HG03442 (cell line): ENCODE measurements around the gene PMF1.

Experiments used
- ATAC-seq: cut with Tn5 transposase; IDR thresholded peaks from one replicate; pipeline ENCODE4 v1.9.1; 2021; ENCODE audit warnings: mild to moderate bottlenecking, moderate library complexity; ENCODE audit not compliant: unreplicated experiment

The PMF1 gene

DNA sequence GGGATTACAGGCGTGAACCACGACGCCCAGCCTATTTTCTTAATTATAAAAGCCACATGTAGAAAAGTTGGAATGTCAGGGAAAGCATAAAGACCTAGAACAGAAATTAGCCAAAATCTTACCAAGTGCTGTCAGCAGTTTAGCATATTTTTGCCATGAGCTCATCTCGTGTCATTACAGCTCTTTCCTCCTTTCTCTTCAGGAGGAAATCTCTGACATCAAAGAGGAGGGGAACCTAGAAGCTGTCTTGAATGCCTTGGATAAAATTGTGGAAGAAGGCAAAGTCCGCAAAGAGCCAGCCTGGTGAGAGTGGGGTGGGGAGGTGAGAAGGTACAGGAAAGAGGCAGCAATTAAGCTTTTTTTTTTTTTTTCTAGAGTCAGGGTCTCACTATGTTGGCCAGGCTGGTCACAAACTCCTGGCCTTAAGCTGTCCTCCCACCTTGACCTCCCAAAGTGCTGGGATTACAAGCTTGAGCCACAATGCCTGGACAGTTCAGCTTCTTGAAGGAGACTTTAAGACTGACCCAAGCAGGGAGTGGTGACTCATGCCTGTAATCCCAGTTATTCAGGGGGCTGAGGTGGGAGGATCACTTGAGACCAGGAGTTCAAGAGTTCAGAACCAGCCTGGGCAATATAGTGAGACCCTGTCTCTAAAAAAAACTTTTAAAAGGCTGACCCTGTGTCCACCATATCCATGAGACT lies 20.8 kb downstream of the PMF1 start:
- no peak for ATAC-seq

DNA sequence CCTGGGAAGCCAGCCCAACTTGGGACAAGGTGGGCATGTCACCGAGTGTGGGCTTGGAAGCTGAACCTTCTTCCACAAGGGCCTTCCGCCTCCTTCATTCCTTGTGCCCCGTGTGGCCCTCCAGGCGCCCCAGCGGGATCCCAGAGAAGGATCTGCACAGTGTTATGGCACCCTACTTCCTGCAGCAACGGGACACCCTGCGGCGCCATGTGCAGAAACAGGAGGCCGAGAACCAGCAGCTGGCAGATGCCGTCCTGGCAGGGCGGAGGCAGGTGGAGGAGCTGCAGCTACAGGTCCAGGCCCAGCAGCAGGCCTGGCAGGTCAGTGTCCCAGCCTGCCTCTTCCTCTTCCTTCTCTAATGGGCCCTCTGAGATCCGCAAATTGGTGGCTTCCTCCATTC lies 23.4 kb downstream of the PMF1 start:
- no peak for ATAC-seq

DNA sequence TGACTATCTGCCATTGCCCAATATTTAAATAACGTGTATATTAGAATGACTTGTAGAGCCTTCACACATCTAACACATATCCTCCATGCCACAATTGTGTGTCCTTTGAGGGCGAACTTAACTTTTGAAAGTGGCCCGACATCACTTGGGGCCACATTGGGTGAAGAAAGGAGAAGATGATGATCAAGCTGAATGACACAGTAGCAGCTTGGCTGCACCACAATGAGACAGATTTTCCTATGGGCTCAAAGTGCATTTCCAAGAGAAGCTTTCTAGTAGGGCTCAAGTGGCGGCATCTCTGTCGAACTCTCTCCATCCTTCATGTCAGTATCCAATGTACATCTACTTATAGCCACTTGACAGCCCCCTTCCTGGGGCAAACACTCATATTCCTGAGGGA lies 25.4 kb downstream of the PMF1 start:
- ATAC-seq: no peak

DNA sequence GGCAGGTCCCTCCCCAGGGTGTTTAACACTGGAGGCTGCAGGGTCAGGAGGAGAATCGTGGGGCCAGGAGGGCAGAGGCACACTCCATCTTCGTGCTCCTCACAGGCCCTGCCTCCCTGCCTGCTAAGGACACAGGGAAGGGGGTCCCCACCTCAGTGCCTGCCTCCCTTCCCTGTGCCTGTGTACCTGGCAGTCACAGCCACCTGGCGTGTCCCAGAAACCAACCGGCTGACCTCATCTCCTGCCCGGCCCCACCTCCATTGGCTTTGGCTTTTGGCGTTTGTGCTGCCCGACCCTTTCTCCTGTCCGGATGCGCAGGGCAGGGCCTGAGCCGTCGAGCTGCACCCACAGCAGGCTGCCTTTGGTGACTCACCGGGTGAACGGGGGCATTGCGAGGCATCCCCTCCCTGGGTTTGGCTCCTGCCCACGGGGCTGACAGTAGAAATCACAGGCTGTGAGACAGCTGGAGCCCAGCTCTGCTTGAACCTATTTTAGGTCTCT lies 28.6 kb downstream of the PMF1 start:
- no peak for ATAC-seq

DNA sequence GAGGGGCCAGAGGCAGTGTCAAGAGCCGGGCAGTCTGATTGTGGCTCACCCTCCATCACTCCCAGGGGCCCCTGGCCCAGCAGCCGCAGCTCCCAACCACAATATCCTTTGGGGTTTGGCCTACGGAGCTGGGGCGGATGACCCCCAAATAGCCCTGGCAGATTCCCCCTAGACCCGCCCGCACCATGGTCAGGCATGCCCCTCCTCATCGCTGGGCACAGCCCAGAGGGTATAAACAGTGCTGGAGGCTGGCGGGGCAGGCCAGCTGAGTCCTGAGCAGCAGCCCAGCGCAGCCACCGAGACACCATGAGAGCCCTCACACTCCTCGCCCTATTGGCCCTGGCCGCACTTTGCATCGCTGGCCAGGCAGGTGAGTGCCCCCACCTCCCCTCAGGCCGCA lies 29.1 kb downstream of the PMF1 start, which contains the start of gene BGLAP:
TSS of gene BGLAP (plus strand) at position 259 of the 400 bp plus-strand sequence. CDS start at position 307, 48 bp downstream.
- ATAC-seq: no peak

DNA sequence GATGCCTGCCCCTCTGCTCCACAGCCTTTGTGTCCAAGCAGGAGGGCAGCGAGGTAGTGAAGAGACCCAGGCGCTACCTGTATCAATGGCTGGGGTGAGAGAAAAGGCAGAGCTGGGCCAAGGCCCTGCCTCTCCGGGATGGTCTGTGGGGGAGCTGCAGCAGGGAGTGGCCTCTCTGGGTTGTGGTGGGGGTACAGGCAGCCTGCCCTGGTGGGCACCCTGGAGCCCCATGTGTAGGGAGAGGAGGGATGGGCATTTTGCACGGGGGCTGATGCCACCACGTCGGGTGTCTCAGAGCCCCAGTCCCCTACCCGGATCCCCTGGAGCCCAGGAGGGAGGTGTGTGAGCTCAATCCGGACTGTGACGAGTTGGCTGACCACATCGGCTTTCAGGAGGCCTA lies 29.9 kb downstream of the PMF1 start:
- no peak for ATAC-seq

DNA sequence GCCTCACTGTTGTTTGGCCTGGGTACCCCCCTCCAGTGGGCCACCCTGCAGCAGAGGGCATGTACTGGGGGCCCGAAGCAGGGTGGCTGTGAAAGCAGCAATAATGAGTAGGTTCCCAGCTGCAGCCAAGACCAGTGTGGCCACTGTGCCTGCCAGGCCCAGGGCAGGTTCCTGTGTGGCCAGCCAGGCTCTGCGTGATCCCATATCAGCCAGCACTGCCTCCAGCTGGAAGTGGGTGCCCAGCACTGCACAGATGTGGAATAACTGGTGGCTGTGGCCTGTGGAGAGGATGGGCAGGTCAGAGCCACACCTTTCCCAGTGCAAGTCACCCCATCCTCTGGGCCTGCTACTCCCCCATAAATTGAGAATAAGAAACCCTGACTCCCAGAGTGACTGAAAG lies 31.3 kb downstream of the PMF1 start:
- ATAC-seq: no peak

DNA sequence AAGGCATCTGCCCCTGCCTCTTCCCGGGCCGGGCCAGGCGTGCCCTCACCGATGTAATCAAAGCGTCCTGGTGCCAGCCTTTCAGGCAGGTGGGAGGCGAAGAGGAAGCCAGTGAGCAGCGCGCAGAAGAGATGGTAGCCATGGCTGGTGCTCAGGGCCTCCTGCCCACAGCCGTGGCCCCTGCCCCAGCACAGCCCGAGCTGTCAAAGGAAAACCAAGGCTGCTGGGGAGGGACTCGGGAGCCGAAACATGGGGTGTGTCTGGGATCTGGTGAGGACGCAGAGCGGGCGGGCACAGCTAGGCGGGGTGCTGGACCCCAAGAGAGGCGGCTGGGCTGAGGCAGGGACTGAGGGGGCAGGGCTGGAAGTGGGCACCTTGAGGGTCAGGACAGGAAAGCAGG lies 31.9 kb downstream of the PMF1 start:
- no peak for ATAC-seq

DNA sequence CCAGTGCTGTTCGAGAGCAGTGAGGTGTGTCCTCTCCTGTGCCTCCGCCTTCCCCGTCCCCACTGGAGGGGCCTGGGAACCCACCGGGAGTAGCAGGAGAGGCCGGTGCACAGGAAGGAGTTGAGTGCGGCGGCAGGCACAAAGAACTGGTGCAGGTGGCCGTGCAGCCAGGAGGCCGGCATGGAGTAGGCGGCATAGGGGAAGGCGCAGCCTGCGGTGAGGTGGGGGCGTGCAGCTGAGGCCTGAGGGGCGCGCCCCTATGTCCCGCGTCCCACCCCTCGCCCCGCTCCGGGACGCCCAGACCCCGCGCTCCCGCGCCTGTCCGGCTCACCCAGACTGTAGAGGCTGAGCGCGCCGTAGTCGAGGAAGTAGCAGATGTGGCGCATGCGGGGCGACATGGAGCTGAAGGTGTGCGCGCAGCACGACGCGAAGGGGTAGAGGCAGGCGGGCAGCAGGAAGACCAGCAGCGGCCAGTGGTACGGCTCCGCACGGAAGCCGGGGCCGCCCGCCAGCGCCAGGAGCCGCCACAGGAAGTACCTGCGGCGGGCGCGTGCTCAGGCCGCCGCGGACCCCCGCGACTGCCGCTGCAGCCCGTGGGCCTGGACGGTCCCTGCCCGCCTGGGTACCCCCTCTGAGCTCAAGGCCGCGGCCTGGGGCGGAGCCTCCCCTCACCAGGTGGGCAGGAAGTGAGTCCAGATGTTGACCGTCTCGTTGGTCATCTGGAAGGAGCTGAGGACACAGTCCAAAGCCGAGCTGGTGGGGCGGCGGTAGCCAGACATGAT lies 32.8 kb downstream of the PMF1 start:
- ATAC-seq: no peak

DNA sequence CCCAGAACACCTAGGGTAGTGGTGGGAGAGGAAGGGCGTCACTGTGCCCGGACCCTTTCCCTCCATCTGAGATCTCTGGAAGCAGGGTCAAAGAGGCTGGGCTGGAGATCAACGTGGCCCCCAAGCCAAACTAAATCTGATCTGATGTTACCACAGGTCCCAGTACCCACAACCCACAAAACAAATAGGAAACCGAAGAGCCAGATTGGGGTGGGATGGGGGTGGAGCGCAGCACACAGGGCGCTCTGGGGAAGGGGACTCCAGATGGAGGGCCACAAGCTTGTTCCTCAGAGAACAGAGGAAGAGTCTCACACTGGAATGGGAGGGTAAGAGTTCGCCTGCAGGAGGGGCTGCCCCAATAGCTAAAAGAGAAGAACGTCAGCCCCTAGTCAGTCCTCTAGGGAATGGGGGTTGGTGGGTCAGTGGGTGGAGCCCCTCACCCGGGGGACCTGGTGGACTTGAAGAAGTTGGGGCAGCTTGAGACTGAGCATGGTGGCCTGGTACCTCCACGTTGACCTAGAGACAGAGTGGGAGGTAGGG lies 33.5 kb downstream of the PMF1 start:
- ATAC-seq: no peak

DNA sequence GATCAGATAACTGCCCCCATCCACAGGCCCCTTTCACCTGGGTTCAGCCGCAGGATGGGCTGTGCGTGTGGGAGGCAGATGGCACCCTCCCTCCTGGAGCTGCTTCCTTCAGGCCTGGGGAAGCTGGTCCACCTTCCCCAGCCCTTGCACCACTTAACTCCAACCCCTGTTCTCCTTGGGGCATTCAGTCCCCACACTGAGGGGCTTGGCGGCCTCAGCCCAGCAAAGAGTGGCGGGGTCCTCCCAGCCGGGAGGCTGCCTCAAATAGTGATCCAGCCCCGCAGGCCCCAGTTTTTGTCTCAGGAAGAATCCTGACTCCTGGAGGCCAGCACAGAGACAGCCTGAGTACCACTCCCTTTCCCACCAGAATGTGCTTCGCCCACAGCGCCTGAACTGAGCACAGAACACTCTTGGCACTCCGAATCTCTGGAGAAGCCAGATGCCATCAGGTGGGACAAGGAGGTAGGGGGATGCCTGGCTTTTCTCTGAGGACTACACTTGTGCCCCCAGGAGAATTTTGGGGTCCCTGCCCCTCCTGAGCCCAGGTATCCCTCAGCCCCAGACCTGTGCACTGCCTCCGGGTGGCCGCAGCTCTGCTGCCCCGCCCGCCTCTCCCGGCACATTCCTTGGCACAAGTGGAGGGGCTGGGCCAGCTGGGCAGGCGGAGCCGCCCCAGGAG lies 34.1 kb downstream of the PMF1 start:
- no peak for ATAC-seq

DNA sequence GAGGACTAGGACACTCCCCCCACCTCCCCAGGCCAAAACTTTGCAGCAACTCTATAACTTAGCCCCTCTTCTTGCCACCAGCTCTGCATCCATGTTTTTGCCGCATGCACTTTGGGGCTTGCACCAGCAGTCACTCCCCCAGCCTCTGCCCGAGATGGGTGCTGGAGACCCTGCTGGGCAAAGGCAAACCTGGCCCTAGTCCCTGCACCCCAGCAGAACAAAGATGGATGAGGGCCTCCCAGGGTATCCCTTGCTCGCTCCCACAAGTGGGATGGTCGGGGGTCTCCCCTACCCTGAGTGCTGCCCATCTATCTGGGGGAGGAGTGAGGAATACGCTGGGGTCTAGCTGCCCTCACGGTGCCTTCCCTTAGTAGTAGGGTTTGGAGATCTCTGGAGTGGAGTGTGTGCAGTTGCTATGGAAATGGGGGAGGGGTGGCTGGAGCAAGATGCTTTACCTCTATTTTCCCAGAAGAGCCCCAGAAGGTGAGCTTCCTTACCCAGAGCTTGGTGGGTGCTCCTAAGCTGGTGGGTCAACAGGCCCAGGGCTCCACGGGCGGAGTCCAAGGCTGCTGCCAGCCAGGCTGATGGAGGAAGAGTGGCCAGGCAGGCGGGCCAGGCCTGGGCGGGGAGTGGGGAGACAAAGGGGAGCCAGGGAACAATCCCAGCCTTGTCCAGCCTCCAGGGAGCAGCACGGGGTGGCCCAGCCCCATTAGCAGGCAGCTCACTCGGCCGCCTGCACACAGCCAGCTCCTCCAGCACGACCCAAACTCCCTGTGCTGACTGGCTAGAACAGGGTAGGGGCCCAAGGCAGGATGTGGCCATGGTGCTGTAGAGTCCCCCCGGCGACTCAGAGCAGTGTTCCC lies 34.9 kb downstream of the PMF1 start, which contains the start of gene PAQR6:
TSS of gene PAQR6 (minus strand) at position 597 of the 863 bp plus-strand sequence. CDS start 1,325 bp downstream, outside the sequence.
- no peak for ATAC-seq

DNA sequence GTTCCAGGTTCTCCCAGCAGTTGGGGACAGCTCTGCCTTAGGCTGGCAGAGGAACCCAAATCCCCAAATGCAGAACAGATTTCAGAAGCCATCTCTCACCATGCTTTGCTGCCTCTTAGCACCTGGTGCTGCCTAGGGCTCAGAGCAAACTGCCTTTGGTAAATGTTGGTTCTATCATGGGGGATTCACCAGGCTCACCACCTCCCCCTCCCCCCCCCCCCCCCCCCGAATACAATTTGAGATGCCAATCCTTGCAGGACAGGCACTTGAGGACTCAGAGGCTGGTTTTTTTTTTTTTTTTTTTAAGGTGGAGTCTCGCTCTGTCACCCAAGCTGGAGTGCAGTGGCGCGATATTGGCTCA lies 35.5 kb downstream of the PMF1 start:
- ATAC-seq: no peak

DNA sequence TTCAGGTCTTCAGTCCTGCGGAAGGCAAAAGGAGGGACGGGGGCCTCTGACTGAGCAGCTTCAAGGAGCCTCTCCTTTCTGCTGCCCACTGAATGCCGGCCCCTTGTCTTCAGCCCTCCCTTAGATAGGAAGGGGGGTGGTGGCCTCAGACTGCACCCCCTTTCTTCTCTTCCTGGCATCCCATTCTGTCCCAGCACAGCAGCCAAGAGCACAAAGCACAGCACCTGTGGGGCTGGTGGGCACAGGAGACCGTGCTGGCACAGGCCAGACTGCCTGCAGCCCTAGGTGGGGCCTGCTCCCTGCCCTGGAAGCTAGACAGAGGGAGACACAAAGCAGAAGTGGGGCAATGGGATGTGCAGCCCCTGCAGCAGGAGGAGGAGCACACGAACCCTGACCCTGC lies 36.8 kb downstream of the PMF1 start:
- no peak for ATAC-seq

DNA sequence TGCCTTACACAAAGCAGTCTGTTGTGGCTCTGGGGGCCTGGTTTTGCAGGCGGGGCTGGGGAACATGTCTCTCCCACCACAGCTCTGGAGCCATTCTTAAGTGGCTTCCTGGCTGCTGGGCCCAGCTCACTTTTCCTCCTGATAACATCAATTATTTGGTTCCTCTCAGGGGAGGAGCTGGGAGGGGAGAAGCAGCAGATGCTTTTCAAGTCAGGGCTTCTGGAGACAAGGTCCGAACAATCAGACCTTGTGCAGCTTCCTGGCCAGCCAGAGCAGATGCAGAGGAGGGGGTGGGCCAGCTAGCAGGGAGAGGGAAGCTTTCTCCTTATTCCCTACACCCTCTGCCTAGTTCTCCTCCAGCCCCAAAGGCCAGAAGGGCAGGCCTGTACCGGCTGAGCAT lies 38.7 kb downstream of the PMF1 start:
- ATAC-seq: no peak

DNA sequence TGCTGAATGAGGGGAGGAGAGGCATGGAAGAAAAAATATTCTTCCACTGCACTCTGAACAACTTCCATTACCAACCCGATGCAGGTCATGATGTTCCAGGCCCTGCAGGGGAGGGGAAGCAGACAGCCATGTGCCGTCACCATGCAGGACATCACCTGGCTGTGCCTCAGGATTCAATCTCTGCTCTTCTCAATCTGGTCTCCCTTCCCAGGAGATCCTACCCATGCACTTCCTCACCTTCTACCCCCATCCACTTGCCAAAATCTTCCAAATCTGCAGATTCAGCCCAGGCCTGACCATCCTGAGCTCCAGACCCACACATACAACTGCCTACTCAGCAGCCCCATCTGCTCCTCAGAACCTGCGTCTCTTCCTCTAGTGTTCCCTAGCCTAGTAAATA lies 40.8 kb downstream of the PMF1 start:
- no peak for ATAC-seq

DNA sequence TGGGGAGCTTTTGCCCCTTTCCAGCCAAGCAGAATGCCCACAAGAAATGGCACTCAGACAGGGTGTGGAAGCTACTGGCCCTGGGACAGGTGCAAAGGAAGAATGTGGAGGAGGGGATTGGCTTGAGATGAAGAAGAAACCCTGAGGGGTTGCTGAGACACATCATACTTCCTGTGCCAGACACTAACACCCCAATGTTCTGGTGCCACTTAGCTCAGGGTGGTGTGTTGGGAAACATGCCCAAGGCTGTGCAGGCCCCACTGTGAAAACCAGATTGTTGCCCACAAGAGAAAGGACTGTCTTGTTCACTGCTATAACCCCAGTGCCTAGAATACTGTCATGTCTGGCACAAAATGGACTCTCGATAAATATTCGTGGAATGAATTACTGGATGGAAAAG lies 44.9 kb downstream of the PMF1 start:
- ATAC-seq: no peak

DNA sequence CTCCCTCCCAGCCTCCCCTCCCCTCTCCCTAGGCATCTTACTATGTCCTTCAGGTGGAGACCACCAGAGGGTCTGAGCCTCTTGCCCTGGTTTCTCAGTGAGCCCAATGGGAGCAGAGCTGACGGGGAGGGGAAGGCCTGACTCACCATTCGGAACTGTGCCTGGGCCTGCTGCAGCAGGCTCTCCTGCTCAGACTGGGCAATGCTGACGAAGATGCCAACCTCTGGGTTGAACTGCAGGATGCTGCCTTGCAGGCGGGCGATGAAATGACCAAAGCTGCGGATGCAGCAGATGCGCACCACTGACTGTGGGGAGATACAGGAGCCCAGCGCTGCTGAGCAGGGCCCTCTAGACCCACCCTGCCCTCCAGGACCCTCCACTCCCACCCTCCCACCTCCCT lies 46.1 kb downstream of the PMF1 start:
- ATAC-seq: no peak

DNA sequence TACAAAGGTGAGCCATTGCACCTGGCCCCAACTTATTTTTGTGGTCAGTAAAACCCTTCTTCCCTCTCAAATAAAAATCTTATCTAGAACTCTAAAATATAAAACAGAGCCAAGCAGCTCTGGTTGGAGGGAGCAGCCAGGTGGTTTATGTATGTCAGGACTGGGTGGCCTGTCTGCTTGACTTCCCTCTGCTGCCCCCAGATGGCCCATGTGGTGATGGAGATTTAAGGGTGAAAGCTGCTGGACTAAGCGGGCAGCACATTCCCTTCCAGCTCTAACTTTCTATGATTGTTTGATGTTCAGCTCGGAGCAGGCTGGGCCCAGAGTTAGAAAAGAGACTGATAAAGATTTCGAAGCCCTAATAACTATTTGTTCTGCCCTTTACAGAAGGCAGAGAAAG lies 47.0 kb downstream of the PMF1 start:
- ATAC-seq: no peak

DNA sequence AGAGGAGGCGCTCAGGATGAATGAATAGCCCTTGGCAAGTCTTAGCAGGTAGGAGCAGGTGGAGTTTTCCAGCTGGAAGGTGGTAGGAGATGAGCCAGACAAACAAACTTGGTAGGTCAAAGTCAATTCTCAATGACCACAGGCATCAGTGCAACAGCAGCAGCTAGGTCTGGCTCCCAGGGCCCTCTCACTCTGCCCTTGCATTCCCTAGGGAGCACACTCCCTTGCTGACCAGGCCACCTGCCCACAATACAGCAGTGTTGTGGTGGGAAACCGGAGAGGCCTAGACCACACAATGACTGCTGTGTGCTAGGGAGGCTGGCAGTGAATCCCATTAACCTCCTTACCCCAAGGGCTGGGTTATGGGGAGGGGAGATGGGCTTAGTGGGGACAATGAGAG lies 48.1 kb downstream of the PMF1 start:
- ATAC-seq: no peak
